Caco-2 (cell line): ENCODE results near the gene TUBA8. TPM values are rescaled to one million over a fixed set of nuclear protein-coding genes. Genes with fewer than 3 reads are reported as not detected.
A peak's percentile ranks its signal among the peaks of the same experiment; 100 is the strongest.
"Not testable (repeated sequence)": the region's sequence is repeated elsewhere in the genome, so short reads cannot be mapped to it uniquely, and the experiment has no call there.

ENCODE experiments used
- Bru-seq: library from RNA; stranded (reverse); fragments of 400-500 nt; gene quantifications from one replicate; lab custom pipeline; 2021; lab: Mats Ljungman, UMichigan
- BruChase-seq, 2 experiments: library from RNA; stranded (reverse); fragments of 400-500 nt; gene quantifications; one replicate each; lab custom pipeline; 2021; lab: Mats Ljungman, UMichigan
- BruUV-seq: library from RNA; stranded (reverse); fragments of 400-500 nt; replicated peaks from 2 replicates; lab custom pipeline; 2021; lab: Mats Ljungman, UMichigan
- CTCF ChIA-PET: fragments of 300-600 bp; sonication (Branson Sonifier 250); formaldehyde crosslinking; loops from one replicate; lab custom pipeline; 2022; ENCODE audit warnings: antibody characterized with exemption; lab: Charles Lee
- POLR2A ChIA-PET: fragments of 300-600 bp; sonication (Branson Sonifier 250); formaldehyde crosslinking; loops from one replicate; lab custom pipeline; 2022; ENCODE audit warnings: antibody characterized with exemption; lab: Charles Lee
- DNase-seq, 2 experiments: peaks; one replicate each; pipeline versions ENCODE4 v3.0.0 to v3.0.0-alpha.2; 2020 to 2022
- H3K27me3 ChIP-seq: replicated peaks from 2 replicates; pipeline ENCODE4 v1.6.0; 2011; ENCODE audit warnings: low read length; ENCODE audit not compliant: control insufficient read depth, insufficient read depth
- H3K36me3 ChIP-seq: 2 replicates; pipeline ENCODE4 v1.5.1; 2011; ENCODE audit warnings: low read length; ENCODE audit not compliant: control insufficient read depth, insufficient read depth
- H3K4me1 ChIP-seq: fragments of 250-450 bp; sonication (Bioruptor Pico); 2 replicates; pipeline ENCODE4 v1.5.1; 2020; ENCODE audit warnings: mild to moderate bottlenecking
- H3K4me3 ChIP-seq: 2 replicates; pipeline ENCODE4 v1.5.1; 2011; ENCODE audit warnings: low read depth, mild to moderate bottlenecking, control low read depth, low read length
- H3K9me3 ChIP-seq: fragments of 250-450 bp; sonication (Bioruptor Pico); 2 replicates; pipeline ENCODE4 v1.5.1; 2020; ENCODE audit warnings: mild to moderate bottlenecking, moderate library complexity
- H3K27ac Mint-ChIP-seq: one replicate; pipeline ENCODE4 v1.8.0; 2022; ENCODE audit warnings: mixed read lengths; ENCODE audit not compliant: unreplicated experiment
- H3K27me3 Mint-ChIP-seq: one replicate; pipeline ENCODE4 v1.8.0; 2022; ENCODE audit warnings: mixed read lengths; ENCODE audit not compliant: insufficient read depth, unreplicated experiment
- H3K36me3 Mint-ChIP-seq: one replicate; pipeline ENCODE4 v1.8.0; 2022; ENCODE audit warnings: mild to moderate bottlenecking, mixed read lengths; ENCODE audit not compliant: insufficient read depth, unreplicated experiment
- H3K4me1 Mint-ChIP-seq: one replicate; pipeline ENCODE4 v1.8.0; 2022; ENCODE audit warnings: low read depth, mixed read lengths; ENCODE audit not compliant: unreplicated experiment
- H3K4me3 Mint-ChIP-seq: one replicate; pipeline ENCODE4 v1.8.0; 2022; ENCODE audit warnings: mild to moderate bottlenecking, moderate library complexity, mixed read lengths; ENCODE audit not compliant: unreplicated experiment
- H3K9me3 Mint-ChIP-seq: one replicate; pipeline ENCODE4 v1.8.0; 2022; ENCODE audit warnings: mixed read lengths; ENCODE audit not compliant: unreplicated experiment
- intact Hi-C: fragments of 100-400 bp; cut with micrococcal nuclease; formaldehyde crosslinking; loops from one replicate; pipeline ENCODE4 v1.10.0; 2022; ENCODE audit not compliant: unreplicated experiment
- long read RNA-seq: library from polyadenylated mRNA; stranded (forward); transcript quantifications from one replicate; pipeline ENCODE4 v2.0.0, GENCODE V29; 2022
- total RNA-seq: library from RNA; stranded (reverse); gene quantifications from 2 replicates; pipeline ENCODE4 v1.2.3, GENCODE V29; 2022
- TF ChIP-seq, protein P1 (sequence below), 2 experiments: fragments of 200-600 bp in 1 of 2; IDR thresholded peaks; 1 replicate in 1 of 2; 2 replicates in 1 of 2; pipeline versions ENCODE4 v1.5.1 to v1.8.0; 2011 to 2022; ENCODE audit warnings: antibody characterized with exemption in 1 of 2, control low read depth in 1 of 2, inconsistent platforms in 1 of 2, low read depth in 1 of 2, low read length in 1 of 2, mild to moderate bottlenecking in 1 of 2, moderate library complexity in 1 of 2; ENCODE audit not compliant: insufficient read depth in 1 of 2, severe bottlenecking in 1 of 2, unreplicated experiment in 1 of 2

The TUBA8 gene
- total RNA-seq (0.56 and 0.73 TPM in 2 replicates), Bru-seq, nascent RNA (percentile 34 among the genes with signal in this experiment), BruChase-seq, experiment 1, labeled RNA remaining after a 2-hour chase (percentile 42 among the genes with signal in this experiment), BruChase-seq, experiment 2, labeled RNA remaining after a 6-hour chase (percentile 42 among the genes with signal in this experiment)
- long read RNA-seq = 0 reads

DNA sequence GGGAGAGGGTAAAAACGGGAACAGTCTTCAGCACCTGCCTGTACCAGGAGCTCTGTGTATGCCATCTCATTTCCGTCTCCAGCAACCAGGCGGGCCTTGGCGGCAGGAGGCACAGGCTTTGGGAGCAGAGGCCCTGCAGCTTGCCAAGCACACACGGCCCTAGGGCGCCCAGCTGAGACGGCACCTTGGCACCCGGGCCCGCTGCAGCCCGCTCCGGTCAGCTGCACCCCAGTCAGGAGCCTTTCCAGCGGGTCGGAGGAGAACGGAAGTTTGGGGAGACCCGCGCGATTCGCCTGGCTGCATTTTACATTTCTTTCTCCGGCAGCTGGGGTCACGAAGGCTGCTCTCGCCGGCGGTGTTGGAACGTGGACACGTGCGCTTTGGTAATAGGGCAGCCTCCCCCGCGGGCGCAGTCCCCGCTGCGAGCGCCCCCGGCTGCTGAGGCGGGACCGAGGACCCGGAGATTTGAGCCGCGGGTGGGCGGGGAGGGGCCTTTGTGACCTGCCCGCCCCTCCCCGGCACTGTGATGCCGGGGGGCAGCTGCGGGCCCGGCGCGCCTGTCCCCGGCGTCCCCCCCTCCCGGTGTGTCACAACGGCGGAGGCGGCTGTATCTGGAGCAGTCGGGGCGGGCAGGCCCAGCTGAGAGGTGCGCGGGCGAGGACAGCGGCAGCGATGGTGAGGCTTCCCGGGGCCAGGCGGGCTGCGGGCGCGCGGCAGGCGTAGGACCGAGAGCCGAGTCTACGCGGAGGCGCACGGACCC lies at the start of gene TUBA8:
TUBA8 (plus strand) TSS at position 616 of the 760 bp plus-strand sequence; CDS start at position 673, 57 bp downstream.
- H3K9me3 Mint-ChIP-seq = no peaks in the 10 kb centered on the region
- ChIA-PET POLR2A (no interaction called here), CTCF (no interaction called here)
- no peak within 1 kb of the TSS for H3K27ac Mint-ChIP-seq
- peak within 1 kb of the TSS; percentile 39 for H3K4me3 ChIP-seq
- peak within 1 kb of the TSS; percentile 62 for H3K4me3 Mint-ChIP-seq
- no peaks in the 10 kb centered on the region for H3K4me1 ChIP-seq
- intact Hi-C loops = no loop called here
- H3K27me3 Mint-ChIP-seq = peaks cover 5% of the 10 kb centered on the region
- no peaks in the 10 kb centered on the region for H3K36me3 Mint-ChIP-seq
- H3K9me3 ChIP-seq = no peaks in the 10 kb centered on the region
- H3K36me3 ChIP-seq = no peaks in the 10 kb centered on the region
- H3K27me3 ChIP-seq = no peaks in the 10 kb centered on the region
- H3K4me1 Mint-ChIP-seq = no peaks in the 10 kb centered on the region
- TF ChIP-seq, protein P1, sequence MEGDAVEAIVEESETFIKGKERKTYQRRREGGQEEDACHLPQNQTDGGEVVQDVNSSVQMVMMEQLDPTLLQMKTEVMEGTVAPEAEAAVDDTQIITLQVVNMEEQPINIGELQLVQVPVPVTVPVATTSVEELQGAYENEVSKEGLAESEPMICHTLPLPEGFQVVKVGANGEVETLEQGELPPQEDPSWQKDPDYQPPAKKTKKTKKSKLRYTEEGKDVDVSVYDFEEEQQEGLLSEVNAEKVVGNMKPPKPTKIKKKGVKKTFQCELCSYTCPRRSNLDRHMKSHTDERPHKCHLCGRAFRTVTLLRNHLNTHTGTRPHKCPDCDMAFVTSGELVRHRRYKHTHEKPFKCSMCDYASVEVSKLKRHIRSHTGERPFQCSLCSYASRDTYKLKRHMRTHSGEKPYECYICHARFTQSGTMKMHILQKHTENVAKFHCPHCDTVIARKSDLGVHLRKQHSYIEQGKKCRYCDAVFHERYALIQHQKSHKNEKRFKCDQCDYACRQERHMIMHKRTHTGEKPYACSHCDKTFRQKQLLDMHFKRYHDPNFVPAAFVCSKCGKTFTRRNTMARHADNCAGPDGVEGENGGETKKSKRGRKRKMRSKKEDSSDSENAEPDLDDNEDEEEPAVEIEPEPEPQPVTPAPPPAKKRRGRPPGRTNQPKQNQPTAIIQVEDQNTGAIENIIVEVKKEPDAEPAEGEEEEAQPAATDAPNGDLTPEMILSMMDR (IDR thresholded peaks at IDR 0.05; ENCODE audit: insufficient read depth in 1 of 2, low read depth in 1 of 2, low read length in 1 of 2, severe bottlenecking in 1 of 2, unreplicated experiment in 1 of 2) = no peak
- DNase-seq = peak in 1 of 2 experiments; percentile 49
- no TSS peak for BruUV-seq

GRCh38 chr22:18062421-18062820 lies 48.2 kb upstream of the TUBA8 start:
- ChIA-PET POLR2A (interaction anchor here (0.6 kb wide), 1 partner anchor 12 kb away, joined by 11 read pairs; no protein-coding TSS in a partner anchor), CTCF (interaction anchor here (0.9 to 1.3 kb wide), 2 partner anchors 14 to 232 kb away, joined by 3 to 4 read pairs; no protein-coding TSS in a partner anchor)
- H3K4me1 Mint-ChIP-seq = peaks cover 36% of the 10 kb centered on the region
- H3K9me3 Mint-ChIP-seq = peaks cover 17% of the 10 kb centered on the region
- Histone ChIP-seq H3K27me3 (no peaks in the 10 kb centered on the region), H3K9me3 (no peaks in the 10 kb centered on the region), H3K4me1 (peaks cover 60% of the 10 kb centered on the region), H3K4me3 (no peak overlapping the region), H3K36me3 (no peaks in the 10 kb centered on the region)
- H3K4me3 Mint-ChIP-seq = no peak overlapping the region
- H3K27me3 Mint-ChIP-seq = no peaks in the 10 kb centered on the region
- no TSS peak for BruUV-seq
- intact Hi-C loops = loop anchor here (5.0 kb wide), 1 partner anchor 40 kb away; the partner anchor contains the start of gene MICAL3
- TF ChIP-seq, protein P1 (IDR thresholded peaks at IDR 0.05; ENCODE audit: insufficient read depth in 1 of 2, low read depth in 1 of 2, low read length in 1 of 2, severe bottlenecking in 1 of 2, unreplicated experiment in 1 of 2) = no peak
- DNase-seq = no peak
- H3K27ac Mint-ChIP-seq = peak overlapping the region; percentile 40
- no peaks in the 10 kb centered on the region for H3K36me3 Mint-ChIP-seq

DNA sequence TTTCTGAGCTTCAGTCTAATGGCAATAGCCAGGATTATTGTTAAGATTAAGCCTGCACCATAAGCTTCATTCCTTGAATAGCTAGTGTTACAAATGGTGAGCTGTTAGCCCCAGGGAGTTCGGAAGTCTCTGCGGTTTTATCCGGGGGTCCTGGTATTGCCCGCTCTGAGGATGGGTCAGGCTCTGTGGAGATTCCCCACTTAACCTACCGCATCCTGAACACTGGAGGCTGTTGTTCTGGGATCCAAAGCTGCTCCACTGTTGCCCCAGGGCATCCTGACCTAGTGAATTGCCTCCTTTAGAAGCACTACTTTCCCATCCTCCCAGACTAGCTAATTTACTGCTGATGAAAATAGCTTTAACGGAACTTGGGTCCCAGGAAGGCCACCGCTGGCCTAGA lies 47.3 kb upstream of the TUBA8 start:
- no peak overlapping the region for H3K4me3 ChIP-seq
- POLR2A ChIA-PET = no interaction called here
- CTCF ChIA-PET = interaction anchor here (0.9 to 1.3 kb wide), 2 partner anchors 13 to 233 kb away, joined by 3 to 4 read pairs; no protein-coding TSS in a partner anchor

DNA sequence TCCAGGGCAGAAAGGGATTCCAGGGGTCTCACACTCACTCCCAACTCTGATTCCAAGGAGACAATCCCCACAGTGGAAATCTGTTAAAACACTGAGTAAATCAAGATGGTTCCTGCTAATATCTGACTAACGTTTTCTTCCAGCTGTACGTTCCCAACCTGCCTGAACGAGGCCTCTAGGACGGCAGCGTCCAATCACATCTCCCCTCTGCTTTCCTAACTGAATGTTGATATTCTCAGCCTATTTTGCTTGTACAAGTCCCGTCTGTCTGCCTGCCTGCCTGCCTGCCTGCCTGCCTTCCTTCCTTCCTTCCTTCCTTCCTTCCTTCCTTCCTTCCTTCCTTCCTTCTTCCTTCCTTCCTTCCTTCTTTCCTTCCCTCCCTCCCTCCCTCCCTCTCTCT lies 46.9 kb upstream of the TUBA8 start:
- intact Hi-C loops = loop anchor here (5.0 kb wide), 1 partner anchor 41 kb away; the partner anchor contains the start of gene MICAL3
- H3K4me3 Mint-ChIP-seq, POLR2A ChIA-PET, DNase-seq, BruUV-seq, H3K27me3 Mint-ChIP-seq, H3K27me3 ChIP-seq, H3K4me3 ChIP-seq, H3K27ac Mint-ChIP-seq, H3K36me3 Mint-ChIP-seq, H3K9me3 ChIP-seq, H3K36me3 ChIP-seq: not testable (repeated sequence)
- CTCF ChIA-PET = interaction anchor here (1.3 kb wide), 1 partner anchor 13 kb away, joined by 4 read pairs; no protein-coding TSS in a partner anchor
- peaks cover 40% of the 10 kb centered on the region for H3K4me1 Mint-ChIP-seq
- H3K9me3 Mint-ChIP-seq = peaks cover 19% of the 10 kb centered on the region
- H3K4me1 ChIP-seq = peaks cover 57% of the 10 kb centered on the region

More for the DNA sequence above, 47.3 kb upstream of the TUBA8 start:
- Mint-ChIP-seq H3K4me1 (peaks cover 40% of the 10 kb centered on the region), H3K9me3 (peaks cover 19% of the 10 kb centered on the region), H3K36me3 (no peaks in the 10 kb centered on the region), H3K4me3 (no peak overlapping the region), H3K27me3 (no peaks in the 10 kb centered on the region), H3K27ac (no peak overlapping the region)
- TF ChIP-seq, protein P1 (IDR thresholded peaks at IDR 0.05; ENCODE audit: insufficient read depth in 1 of 2, low read depth in 1 of 2, low read length in 1 of 2, severe bottlenecking in 1 of 2, unreplicated experiment in 1 of 2) = no peak
- BruUV-seq = no TSS peak
- peaks cover 57% of the 10 kb centered on the region for H3K4me1 ChIP-seq
- H3K36me3 ChIP-seq = no peaks in the 10 kb centered on the region
- no peaks in the 10 kb centered on the region for H3K9me3 ChIP-seq
- no peak for DNase-seq
- intact Hi-C loops = loop anchor here (5.0 kb wide), 1 partner anchor 41 kb away; the partner anchor contains the start of gene MICAL3
- H3K27me3 ChIP-seq = no peaks in the 10 kb centered on the region
